Measurements from ENCODE around the gene SUSD6.

SUSD6 gene

GRCh38 chr14:69617796-69618195, 6.4 kb downstream of the SUSD6 start:
- in situ Hi-C loops (cut with HindIII; ENCODE audit: low sequenced_read_pairs) = no loop called here
- H3K4me3 ChIP-seq (ENCODE audit: low read depth, low read length) = no peak overlapping the region
- DNase-seq (ENCODE audit: low read depth, low spot score) = no peak
- no peak for TF ChIP-seq CTCF (IDR thresholded peaks at IDR 0.05; ENCODE audit: low read depth, low read length)

GRCh38 chr14:69619012-69619411, 7.6 kb downstream of the SUSD6 start:
- in situ Hi-C loops (cut with HindIII; ENCODE audit: low sequenced_read_pairs) = no loop called here
- no peak overlapping the region for H3K4me3 ChIP-seq (ENCODE audit: low read depth, low read length)
- no peak for TF ChIP-seq CTCF (IDR thresholded peaks at IDR 0.05; ENCODE audit: low read depth, low read length)
- DNase-seq (ENCODE audit: low read depth, low spot score) = peak; percentile 43

GRCh38 chr14:69620211-69620611, 8.8 kb downstream of the SUSD6 start:
- no peak for DNase-seq (ENCODE audit: low read depth, low spot score)
- TF ChIP-seq CTCF (IDR thresholded peaks at IDR 0.05; ENCODE audit: low read depth, low read length) = no peak
- in situ Hi-C loops (cut with HindIII; ENCODE audit: low sequenced_read_pairs) = no loop called here
- no peak overlapping the region for H3K4me3 ChIP-seq (ENCODE audit: low read depth, low read length)

- no peak for TF ChIP-seq CTCF (IDR thresholded peaks at IDR 0.05; ENCODE audit: low read depth, low read length)
- H3K4me3 ChIP-seq (ENCODE audit: low read depth, low read length) = no peak overlapping the region
- in situ Hi-C loops (cut with HindIII; ENCODE audit: low sequenced_read_pairs) = no loop called here
- DNase-seq (ENCODE audit: low read depth, low spot score) = no peak
Measured at GRCh38 chr14:69620981-69621380, 9.6 kb downstream of the SUSD6 start.

GRCh38 chr14:69624136-69624535, 12.7 kb downstream of the SUSD6 start:
- DNase-seq (ENCODE audit: low read depth, low spot score) = no peak
- H3K4me3 ChIP-seq (ENCODE audit: low read depth, low read length) = no peak overlapping the region
- in situ Hi-C loops (cut with HindIII; ENCODE audit: low sequenced_read_pairs) = no loop called here
- no peak for TF ChIP-seq CTCF (IDR thresholded peaks at IDR 0.05; ENCODE audit: low read depth, low read length)

- DNase-seq (ENCODE audit: low read depth, low spot score) = peak; percentile 28
- in situ Hi-C loops (cut with HindIII; ENCODE audit: low sequenced_read_pairs) = no loop called here
- no peak for TF ChIP-seq CTCF (IDR thresholded peaks at IDR 0.05; ENCODE audit: low read depth, low read length)
- no peak overlapping the region for H3K4me3 ChIP-seq (ENCODE audit: low read depth, low read length)
Measured at GRCh38 chr14:69625299-69626131, 14.1 kb downstream of the SUSD6 start.

All from astrocyte of the spinal cord (primary cell).